CD4-positive, alpha-beta T cell treated with Interferon gamma for 1 hour (primary cell): ENCODE results near the gene AKAP10.
"Not testable (repeated sequence)": the region's sequence is repeated elsewhere in the genome, so short reads cannot be mapped to it uniquely, and the experiment has no call there.

Experiments used
- DNase-seq: peaks from one replicate; pipeline ENCODE4 v3.0.0-alpha.2; 2020

The AKAP10 gene

GRCh38 chr17:19978805-19979211 lies 1.2 kb upstream of the AKAP10 start:
- DNase-seq = no peak

DNA sequence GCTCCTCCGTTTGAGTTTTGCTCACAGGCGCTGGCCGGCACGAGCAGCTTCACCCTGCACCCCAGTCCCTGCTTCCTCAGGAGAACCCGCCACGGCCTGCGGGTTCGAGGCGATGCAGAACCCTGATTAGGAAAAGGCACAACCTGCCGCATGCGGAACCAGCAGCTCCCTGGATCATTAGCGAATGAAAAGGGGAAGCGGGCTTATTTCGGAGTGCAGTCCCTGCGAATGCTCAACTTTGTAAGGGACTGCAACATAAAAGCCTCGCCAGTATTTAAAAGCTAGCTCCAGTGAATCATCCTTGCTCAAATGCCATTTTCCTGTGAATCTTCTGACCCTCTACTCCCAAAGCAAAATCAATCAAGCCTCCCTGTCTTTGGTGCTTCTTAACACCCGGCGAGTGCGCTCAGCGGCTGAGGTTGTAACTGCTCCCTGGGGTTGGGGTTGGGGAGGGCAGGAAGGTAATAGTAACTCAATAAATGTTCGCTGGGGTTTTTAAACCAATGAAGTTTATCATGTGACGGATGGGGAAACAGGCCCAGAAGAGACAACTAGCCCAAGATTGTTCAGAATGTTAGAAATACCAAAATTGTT lies 678 bp upstream of the AKAP10 start:
- peak; percentile 4 for DNase-seq

DNA sequence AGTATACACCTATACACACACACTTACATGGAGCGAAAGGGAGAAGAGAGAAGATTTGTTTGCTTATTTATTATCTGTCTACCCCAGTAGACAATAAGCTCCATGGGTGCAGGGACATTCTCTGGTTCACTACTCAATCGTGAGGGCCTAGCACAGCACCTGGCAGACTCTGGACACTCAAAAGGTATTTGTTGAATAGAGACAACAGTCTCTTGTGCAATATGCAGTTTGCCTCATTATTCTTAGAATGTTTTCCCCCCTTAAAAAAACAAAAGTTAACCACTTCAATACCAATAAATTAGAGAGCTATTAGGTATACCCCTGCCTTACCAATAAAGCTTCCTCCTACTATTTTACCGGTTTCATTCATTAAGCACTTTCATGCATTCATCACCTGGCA lies 2.0 kb downstream of the AKAP10 start:
- DNase-seq = no peak

DNA sequence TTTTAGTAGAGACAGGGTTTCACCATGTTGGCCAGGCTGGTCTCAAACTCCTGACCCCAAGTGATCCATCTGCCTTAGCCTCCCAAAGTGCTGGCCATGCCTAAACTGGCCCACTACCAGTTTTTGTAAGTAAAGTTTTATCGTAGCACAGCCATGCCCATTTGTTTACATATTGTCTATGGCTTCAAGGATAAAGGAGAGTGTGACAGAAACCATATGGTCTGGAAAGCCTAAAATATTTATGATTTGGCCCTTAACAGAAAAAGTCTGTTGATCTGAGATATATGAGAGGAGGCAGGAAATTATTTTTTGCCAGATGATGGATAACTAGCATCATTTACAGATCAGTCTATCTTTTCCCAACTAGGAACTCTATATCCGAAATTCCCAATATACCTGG lies 4.5 kb downstream of the AKAP10 start:
- DNase-seq = no peak

DNA sequence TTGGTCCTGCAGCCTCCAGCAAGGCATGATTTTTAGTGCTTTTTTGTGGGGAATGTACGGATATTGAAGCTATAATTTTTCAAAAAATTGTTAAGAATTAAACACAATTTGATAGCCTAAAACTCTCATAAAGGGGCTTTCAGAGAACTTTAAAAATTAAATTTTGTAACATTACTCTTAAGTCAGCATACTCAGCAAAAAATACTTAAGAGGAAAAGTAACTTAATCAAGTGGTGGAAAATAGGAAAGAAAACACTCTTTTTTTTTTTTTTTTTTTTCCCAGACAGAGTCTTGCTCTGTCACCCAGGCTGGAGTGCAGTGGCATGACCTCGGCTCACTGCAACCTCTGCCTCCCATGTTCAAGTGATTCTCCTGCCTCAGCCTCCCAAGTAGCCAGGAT lies 14.7 kb downstream of the AKAP10 start:
- DNase-seq = not testable (repeated sequence)

GRCh38 chr17:19958023-19958422 lies 19.6 kb downstream of the AKAP10 start:
- no peak for DNase-seq

DNA sequence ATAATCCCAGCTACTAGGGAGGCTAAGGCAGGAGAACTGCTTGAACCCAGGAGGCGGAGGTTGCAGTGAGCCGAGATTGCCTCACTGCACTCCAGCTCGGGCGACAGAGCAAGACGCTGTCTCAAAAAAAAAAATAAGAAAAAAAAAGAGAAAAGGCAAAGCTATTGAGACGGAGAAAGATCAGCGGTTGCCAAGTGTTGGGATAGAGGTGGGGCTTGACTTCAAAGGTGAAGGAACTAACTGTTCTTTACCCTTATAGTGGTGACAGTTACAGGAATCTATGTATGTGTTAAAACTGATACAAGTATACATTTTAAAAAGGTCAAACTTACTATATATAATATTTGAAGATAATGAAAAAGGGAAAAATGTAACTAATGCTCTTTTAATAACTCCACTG lies 22.5 kb downstream of the AKAP10 start:
- DNase-seq = no peak

- DNase-seq = not testable (repeated sequence)
Observed at GRCh38 chr17:19951411-19951810, 26.2 kb downstream of the AKAP10 start.

GRCh38 chr17:19950624-19951195 lies 26.9 kb downstream of the AKAP10 start:
- DNase-seq = not testable (repeated sequence)

DNA sequence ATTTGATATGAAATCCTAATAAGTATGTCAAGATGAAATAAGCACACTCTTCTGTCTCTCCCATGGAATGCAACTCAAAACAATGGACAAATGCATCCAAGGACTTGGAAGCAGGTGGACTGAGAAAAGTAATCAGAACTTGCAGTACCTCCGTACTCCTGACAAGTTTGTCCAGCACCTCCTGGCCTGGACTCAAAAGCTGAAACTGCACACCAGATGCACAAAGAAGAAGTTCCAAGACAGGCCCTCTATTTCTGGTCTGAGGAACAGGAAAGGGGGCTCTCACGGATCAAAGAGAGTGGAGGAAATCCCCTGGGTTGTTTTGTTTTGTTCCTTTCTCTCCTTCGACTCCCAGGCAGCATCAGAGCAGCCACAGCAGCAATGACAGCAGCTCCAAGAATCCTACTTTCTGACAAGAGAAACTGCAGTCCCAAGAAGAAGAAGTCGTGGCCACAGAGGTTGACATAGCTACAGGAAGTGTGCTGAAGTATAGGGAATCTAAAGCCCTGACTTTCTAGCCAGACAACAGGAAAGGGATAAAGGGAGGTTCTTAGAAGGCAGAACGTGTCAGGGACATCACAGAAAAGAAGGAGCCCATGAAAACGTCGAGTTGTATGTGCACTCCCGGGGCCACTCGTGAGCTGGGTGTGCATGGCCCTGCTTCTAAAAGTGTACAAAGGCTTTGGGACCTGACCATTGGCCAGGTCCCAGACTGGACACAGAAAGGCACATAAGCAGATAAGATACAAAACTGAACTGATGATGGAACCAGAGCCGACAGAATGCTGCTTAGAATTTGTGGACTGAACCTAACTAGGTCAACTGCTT lies 29.3 kb downstream of the AKAP10 start:
- no peak for DNase-seq

GRCh38 chr17:19946921-19947320 lies 30.7 kb downstream of the AKAP10 start:
- no peak for DNase-seq

- no peak for DNase-seq
Observed at GRCh38 chr17:19945009-19945626, 32.5 kb downstream of the AKAP10 start.

DNA sequence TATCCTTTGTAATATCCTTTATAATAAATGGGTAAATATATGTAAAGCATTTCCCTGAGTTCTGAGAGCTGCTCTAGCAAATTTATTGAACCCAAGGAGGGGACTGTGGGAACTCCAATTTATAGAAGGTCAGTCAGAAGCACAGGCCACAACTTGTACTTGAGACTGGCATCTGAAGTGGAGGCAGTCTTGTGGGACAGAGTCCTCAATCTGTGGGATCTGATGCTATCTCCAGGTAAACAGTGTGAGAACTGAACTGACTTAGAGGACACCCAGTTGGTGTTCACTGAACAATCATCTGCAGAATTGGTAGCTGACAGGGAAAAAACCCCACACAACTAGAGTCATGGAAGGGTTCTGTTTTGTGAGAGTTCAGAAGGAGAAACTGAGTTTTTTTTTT lies 34.0 kb downstream of the AKAP10 start:
- DNase-seq = no peak

DNA sequence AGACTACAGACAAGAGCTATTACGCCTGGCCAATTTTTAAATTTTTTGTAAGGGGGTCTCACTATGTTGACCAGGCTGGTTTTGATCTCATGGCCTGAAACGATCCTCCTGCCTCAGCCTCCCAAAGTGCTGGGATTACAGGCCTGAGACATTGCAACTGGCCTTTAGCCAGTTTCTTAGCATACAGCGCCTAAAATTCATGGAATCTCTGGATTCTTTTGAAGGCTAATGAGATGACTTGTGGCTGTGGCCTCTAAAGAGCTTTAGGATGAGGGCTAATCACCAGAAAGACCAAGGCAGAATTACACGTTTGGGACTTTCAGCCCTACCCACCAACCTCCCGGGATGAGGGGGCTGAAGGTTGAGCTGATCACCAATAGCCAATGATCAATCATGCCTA lies 34.6 kb downstream of the AKAP10 start:
- no peak for DNase-seq

DNA sequence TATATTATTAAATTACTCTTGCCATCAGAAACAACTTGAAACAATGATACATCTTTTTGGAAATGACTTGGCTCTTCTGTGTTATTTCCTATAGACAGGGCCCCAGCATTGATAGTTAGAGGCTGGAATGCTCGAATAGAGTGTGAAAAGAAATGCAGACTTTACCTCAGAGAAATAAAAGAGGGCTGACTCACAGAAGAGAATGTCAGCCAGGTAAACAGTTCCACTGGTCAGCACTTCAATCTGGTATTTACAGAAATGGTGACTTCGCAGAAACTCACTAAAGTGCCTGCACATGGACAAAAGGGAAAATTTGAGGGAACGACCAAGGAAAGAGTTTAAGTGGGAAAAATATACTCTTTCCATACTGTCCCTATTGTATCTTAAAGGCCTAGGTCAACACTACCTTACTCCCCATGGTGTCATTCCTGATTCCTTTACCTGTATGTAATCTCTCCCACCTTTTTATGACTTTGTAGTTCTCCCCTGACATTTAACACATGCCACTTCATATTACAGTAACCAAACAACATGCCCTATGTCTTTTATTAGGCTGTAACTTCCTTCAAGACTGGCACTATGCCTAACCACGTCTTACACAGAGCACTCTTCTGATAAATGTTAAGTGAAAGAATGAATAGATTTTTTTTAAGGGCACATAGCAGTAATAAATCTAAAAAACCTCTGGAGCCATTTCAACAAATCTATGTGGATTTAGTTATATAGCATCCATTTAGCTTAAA lies 36.7 kb downstream of the AKAP10 start:
- DNase-seq = no peak

- no peak for DNase-seq
Observed at GRCh38 chr17:19939993-19940721, 37.5 kb downstream of the AKAP10 start.

GRCh38 chr17:19938736-19939135 lies 38.9 kb downstream of the AKAP10 start:
- DNase-seq = no peak

DNA sequence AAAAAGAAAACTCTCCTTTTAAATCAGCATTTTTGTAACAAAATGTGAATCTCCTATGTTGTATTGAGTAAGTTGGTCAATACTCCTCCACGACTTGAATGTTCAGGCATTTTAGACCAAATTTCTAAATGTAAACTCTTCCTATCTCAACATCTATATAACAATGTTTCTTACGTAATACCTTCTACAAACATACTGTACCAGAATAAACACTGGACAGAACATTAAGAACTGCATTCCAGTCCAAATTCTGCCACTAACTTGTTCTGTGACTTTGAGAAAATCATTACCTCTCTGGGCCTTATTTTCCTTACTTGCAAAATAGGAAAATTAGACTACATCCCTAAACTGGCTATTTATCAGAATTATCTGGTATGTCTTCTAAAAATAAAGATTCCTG lies 40.1 kb downstream of the AKAP10 start:
- DNase-seq = no peak

DNA sequence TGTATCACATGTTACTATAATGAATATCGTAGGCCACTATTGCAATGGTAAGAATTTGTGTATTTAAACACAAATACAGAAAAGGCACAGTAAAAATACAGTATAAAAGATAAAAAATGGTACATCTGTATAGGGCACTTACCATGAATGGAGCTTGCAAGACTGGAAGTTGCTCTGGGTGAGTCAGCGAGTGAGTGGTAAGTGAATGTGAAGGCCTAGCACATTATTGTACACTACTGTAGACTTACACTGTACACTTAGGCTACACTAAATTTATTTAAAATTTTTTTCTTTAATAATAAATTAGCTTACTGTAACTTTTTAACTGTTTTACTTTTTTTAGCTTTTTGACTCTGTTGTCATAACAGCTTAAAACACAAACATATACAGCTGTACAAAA lies 42.5 kb downstream of the AKAP10 start:
- DNase-seq = no peak

DNA sequence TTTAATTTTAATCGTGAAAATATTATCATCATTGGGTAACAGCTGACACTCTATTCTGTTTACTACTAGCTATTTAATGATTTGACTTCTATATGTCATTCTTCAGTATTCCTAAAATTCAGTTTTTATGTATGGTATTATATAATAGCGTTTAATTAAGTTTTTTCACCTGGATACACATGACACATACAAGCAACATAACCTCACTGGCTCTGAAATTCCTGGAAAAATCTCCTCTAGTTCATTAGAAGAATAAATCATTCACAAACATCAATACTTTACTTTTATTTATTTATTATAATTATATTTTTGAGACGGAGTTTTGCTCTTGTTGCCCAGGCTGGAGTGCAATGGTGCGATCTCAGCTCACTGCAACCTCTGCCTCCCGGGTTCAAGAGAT lies 44.0 kb downstream of the AKAP10 start:
- no peak for DNase-seq

DNA sequence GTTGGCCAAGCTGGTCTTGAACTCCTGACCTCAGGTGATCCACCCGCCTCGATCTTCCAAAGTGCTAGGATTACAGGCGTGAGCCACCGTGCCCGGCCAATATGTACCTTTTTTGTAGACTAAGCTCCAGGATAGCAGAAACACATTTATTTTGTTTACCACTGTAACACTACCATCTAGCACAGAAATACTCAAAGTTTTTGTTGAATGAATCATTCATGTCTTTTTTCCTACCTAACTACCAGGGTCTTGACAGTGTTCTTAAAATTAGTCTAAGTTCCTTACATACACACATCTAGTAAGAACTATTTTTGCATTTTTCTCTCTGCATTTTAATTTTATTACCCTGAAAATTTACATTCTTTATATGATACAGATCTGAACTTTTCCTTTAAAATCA lies 44.4 kb downstream of the AKAP10 start:
- DNase-seq = no peak

DNA sequence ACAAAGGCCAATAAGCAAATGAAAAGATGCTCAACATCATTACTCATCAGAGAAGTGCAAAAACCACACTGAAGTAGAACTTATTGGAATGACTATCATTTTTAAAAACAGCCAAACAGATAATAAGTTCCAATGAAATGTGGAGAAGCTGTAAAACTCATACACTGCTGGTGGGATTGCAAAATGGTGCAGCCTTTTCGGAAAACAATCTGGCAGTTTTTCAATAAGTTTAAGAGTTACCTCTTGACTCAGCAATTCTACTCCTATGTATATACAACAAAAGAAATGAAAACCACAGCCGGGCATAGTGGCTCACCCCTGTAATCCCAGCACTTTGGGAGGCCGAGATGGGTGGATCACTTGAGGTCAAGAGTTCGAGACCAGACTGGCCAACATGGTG lies 49.3 kb downstream of the AKAP10 start:
- no peak for DNase-seq
